ENCODE data around the gene EIF4B.

Gene EIF4B

DNA sequence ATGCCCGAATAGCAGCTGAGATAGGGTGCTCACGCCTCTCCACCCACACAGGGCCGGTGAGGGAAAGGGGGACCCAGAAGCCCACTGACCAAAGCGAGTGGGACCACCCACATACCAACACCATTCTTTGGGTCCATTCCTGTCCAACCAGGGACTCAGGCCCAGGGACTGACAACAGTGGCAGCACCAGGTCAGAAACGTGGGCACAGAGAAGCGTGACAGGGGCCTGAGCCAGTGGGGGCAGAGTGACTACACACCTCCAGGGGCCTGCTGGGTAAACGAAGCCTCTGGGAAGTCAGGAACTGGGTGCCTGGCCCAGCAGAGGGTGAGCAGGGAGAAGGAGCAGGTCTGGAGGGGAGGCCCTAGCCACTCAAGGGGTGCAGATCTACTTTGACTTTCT lies 59.2 kb downstream of the EIF4B start:
- H3K4me3 ChIP-seq (ENCODE audit: low read length) = no peak overlapping the region
- DNase-seq (ENCODE audit: low read depth, low spot score) = no peak

DNA sequence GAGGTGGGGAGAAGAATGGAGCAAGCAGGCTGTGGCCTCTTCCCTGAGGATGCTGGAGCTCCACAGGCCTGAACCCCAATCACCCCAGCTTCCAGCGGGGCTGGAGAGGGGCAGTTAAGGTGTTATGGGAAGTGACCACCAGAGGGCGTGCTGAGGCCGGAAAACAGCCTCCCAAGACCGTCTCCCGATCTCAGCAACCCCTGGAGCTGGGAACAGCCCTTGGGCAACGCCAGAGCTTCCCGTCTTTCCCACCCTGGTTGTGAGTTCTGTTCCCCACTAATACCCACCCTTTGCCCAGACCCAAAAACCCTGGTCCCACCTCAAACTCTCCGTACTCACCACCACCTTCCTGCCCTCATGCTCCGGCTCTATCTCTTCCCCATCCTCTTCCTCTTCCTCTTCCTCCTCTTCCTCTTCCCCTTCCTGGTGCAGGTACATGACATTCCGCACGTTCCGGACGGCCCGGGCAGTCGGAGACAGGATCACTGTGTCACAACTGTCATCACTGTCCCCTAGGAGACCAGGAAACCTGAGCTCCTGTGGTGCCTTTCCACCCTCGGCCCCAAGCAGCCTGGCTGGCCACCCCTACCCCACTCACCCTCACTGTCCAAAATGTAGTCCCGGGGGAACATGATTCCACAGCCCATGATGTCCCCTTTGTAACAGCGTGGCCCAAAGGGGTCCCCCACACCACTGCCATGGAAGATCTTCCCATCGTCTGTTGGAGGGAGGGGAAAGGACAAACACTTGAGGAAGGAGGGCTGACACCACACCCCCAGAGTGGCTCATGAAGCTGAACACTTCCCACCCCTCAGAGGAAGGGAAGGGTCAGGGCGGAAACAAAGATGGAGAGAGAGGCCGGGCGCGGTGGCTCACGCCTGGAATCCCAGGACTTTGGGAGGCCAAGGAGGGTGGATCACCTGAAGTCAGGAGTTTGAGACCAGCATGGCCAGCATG lies 60.0 kb downstream of the EIF4B start:
- H3K4me3 ChIP-seq (ENCODE audit: low read length) = no peak overlapping the region
- no peak for DNase-seq (ENCODE audit: low read depth, low spot score)

DNA sequence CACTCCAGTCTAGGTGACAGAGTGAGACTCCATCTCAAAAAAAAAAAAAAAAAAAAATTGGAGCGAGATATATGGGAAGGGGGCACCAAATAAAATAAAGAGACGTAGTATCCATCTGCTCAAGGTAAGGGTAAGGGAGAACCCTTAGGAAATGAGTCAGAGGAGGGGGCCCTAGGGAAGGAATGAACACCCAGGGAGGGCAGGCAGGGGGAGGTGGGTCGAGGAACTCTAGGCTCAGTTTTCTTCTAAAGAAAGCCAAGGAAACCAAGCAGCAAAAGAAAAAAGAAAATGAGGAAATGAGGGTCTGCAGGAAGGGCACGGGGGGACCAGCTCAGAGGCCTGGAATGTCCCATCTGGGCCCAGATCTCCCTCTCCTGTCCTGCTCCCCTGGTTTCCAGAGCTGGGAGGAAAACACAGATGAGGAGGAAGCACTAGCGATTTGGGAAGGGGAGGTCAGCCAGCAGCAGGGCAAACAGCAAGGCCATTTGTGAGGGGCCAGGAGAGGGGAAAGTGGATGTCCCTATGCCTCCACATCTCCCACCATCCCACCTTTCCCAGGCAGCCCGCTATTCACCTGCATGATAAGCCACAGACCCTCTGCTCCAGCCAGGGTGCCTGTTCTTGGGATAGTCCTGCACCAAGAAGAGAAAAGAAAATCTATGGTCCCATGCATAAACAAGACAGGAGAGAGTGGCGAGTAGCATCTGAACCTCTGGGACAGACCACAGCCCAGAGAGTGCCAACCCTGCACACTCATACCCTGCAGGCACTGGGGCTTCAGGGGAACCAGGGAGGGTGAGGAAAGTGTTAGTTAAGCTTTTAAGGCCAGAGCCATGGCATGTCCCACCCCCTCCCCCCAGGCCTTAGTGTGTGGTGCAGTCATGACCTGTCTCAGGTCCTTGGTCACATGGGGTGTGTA lies 61.1 kb downstream of the EIF4B start:
- no peak for DNase-seq (ENCODE audit: low read depth, low spot score)

DNA sequence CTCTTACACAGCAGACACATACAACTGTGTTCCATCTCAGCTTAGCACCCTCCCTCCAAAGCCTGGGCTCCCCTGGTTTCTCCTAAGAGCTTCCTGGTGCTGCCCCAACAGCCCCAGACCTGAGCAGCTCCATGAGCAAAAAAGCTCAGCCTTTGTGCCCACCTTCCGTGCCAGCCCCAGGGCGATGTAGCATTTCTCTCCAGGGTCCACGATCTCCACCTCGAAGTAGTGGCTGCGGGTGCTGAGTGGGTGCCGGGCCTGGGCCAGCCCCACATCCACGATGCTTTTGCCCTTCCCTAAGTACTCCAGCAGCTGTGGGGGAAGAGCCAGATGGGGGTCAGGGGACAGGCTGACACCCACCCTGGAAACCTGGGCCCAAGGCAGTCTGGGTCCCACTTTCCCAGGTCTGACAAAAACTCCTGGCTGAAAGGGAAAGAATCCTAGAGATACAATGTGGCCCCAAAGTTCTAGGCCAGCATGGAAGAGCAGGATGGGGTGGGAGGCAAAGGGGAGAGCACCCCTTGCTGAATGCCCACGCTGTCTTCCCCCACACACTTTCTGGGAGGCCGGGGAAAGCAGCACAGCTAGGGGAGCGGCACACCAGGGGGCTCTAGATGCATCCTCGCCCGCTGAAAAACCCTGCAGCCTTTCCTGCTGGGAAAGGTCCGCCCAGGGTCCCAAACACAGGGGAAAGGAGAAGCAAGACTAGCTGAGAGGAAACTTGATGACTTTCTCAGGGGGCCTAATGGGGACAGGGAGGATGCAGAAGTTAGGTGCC lies 61.9 kb downstream of the EIF4B start:
- DNase-seq (ENCODE audit: low read depth, low spot score) = no peak
- H3K4me3 ChIP-seq (ENCODE audit: low read length) = no peak overlapping the region

More for the DNA sequence above, 61.1 kb downstream of the EIF4B start:
- H3K4me3 ChIP-seq (ENCODE audit: low read length) = no peak overlapping the region

DNA sequence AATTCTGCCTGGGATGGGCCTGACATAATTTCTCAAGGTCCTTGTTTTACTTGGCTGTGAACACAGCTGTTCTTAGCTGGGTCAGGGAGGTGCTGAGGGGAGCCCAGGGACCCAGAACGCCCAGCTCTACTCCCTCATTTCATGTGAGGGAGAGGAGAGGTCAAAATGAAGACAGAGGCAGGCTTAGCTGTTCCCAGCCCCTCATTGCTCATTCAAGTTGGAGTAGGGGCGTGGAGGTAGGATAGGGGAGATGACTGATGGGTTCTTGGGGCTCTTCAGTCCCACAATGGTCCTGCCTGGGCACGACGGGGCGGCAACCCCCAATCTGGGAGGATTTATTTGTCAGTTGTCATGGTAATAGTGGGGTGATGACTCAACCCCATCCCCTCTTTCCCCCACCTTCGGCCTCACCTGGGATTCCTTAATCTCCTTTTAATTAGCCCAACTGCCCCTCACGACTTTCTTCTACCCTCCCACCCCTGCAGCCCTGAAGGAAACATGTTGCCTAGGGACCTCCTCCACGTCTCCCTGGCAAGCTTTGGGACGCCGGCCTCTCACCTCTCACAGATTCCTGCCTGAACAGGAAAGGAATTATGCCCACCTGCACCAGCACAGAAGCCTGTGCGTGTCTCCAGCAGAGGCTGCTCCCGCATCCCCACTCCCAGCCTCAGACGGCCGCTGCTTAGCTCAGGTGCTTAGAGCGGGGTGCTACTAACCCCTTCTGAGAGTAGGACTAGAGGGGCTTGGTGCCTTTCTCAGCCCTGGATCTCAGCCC lies 62.7 kb downstream of the EIF4B start:
- no peak overlapping the region for H3K4me3 ChIP-seq (ENCODE audit: low read length)
- DNase-seq (ENCODE audit: low read depth, low spot score) = no peak

- no peak overlapping the region for H3K4me3 ChIP-seq (ENCODE audit: low read length)
- no peak for DNase-seq (ENCODE audit: low read depth, low spot score)
These were observed 63.6 kb downstream of the EIF4B start for GRCh38 chr12:53069621-53070410.

GRCh38 chr12:53070877-53071492 lies 64.7 kb downstream of the EIF4B start:
- no peak for DNase-seq (ENCODE audit: low read depth, low spot score)
- H3K4me3 ChIP-seq (ENCODE audit: low read length) = no peak overlapping the region

DNA sequence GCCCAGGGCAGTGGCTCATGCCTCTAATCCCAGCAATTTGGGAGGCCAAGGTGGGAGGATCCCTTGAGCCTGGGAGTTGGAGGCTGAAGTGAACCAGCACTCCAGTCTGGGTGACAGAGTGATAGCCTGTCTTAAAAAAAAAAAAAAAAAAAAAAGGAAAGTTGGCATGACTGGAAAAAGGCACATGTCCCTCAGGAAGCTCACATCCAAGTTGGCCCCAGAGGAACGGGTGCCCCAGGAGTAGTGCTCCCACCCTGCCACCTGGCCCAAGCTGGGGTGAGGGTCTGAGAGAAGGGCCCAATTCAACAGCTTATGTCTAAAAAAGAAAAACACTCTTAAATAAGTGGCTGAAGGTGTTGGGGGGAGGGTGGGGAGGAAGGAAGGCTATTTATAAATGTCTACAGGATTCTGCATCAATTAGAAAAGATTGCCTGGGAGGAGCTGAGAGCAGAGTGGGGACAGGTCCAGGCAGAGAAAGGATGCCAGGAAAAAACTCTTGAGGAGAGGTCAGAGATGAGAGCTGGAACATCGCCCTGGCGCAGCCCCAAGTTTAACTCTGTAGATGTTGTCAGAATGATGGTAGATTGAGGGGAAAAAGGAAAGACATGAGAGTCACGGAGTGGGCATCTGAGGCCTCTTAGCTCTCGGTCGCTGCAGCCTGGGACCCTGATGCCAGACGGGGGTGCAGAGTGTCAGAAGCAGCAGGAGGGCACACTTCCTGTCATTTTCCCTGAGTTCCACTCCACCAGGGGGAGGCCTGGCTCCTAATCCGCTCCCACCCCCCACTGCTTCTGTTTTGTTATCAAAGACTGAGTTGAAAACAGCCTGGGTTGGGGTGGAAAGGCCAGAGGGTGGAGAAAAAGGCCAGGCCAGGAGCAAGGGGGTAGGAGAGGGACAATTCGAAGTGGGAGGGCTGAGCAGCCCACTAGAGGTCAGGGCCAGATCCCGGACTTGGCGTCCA lies 65.6 kb downstream of the EIF4B start:
- no peak for DNase-seq (ENCODE audit: low read depth, low spot score)

GRCh38 chr12:53073881-53074280 lies 67.6 kb downstream of the EIF4B start:
- no peak for DNase-seq (ENCODE audit: low read depth, low spot score)
- no peak overlapping the region for H3K4me3 ChIP-seq (ENCODE audit: low read length)

More for the DNA sequence above, 65.6 kb downstream of the EIF4B start:
- no peak overlapping the region for H3K4me3 ChIP-seq (ENCODE audit: low read length)

- no peak for DNase-seq (ENCODE audit: low read depth, low spot score)
- no peak overlapping the region for H3K4me3 ChIP-seq (ENCODE audit: low read length)
These were observed 68.2 kb downstream of the EIF4B start for GRCh38 chr12:53074283-53074998.

DNA sequence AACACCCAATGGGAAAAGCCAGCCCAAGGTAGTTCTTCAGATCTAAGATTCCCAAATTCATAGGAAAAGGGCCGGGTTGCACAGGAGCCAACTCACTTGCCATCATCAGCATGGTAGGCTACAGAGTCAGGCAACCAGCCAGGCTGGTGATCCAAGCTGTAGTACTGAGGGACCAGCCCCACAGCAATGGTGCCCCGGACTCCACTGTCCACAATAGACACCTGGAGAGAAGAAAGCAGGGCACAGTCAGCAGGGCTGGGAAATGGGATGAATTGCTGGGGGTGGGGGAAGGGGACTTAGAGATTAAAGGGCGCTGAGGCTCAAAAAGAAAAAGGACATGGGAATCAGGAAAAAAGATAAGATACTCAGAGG lies 68.7 kb downstream of the EIF4B start:
- no peak overlapping the region for H3K4me3 ChIP-seq (ENCODE audit: low read length)
- no peak for DNase-seq (ENCODE audit: low read depth, low spot score)

DNA sequence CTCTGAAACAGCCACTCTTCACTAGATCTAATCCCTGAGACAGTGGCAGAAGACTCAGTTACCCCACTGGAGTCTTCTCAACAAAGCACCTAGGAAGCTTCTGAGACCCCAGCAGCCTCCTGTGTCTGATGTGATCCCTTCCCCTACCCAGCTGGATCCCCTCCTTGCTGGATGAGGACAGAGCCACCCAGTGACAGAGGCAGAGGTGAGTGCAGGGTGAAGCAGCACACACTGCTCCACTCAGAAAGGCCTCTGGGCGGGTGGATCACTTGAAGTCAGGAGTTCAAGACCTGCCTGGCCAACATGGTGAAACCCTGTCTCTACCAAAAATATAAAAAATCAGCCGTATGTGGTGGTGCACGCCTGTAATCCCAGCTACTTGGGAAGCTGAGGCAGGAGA lies 70.2 kb downstream of the EIF4B start:
- no peak for DNase-seq (ENCODE audit: low read depth, low spot score)
- no peak overlapping the region for H3K4me3 ChIP-seq (ENCODE audit: low read length)

DNA sequence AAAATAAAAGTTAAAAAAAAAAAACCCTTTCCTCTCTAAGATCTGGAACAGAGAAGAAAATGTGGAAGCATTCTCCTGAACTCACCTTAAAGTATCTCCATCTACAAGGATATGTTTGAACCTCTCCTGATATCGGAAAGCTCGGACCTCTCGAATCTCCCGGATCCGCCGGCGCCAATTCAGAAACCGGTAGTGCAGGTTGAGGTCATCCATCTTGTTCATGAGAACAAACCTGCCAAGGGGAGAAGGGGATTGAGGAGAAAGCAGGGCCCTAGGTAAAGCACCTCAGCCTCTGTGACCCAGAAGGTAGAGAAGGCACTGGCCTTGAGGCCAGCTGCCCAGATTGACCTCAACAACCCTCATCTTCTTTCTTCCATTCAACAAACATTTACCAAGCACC lies 70.8 kb downstream of the EIF4B start:
- H3K4me3 ChIP-seq (ENCODE audit: low read length) = no peak overlapping the region
- no peak for DNase-seq (ENCODE audit: low read depth, low spot score)

- H3K4me3 ChIP-seq (ENCODE audit: low read length) = peak overlapping the region; percentile 77
- DNase-seq (ENCODE audit: low read depth, low spot score) = peak; percentile 34
These were observed 72.4 kb downstream of the EIF4B start for GRCh38 chr12:53078425-53079225.
